Endothelial cell of umbilical vein (primary cell): ENCODE data around the gene EHMT1. TPM values are rescaled to one million over a fixed set of nuclear protein-coding genes. Genes with fewer than 3 reads are reported as not detected.

ENCODE experiments used
- BruUV-seq: library from RNA; stranded (reverse); fragments of 400-500 nt; replicated peaks from 2 replicates; lab custom pipeline; 2021; lab: Mats Ljungman, UMichigan
- CTCF ChIA-PET: fragments of 300-600, 350-600 bp; sonication (Branson Sonifier 250); formaldehyde crosslinking; loops from one replicate; lab custom pipeline; 2021; ENCODE audit warnings: antibody characterized with exemption, inconsistent platforms; lab: Charles Lee
- POLR2A ChIA-PET: fragments of 300-600, 350-600 bp; sonication (Branson Sonifier 250); formaldehyde crosslinking; loops from one replicate; lab custom pipeline; 2021; ENCODE audit warnings: antibody characterized with exemption, inconsistent platforms; lab: Charles Lee
- DNase-seq: peaks from one replicate; pipeline ENCODE4 v3.0.0-alpha.2; 2011; ENCODE audit warnings: low read depth, low spot score
- FAIRE-seq: peaks from 2 replicates; lab custom pipeline; 2011; peaks lifted over from hg19 to GRCh38; lab: Jason Lieb, UNC
- H2AFZ ChIP-seq: 2 replicates; pipeline ENCODE4 v1.6.0; 2012; ENCODE audit warnings: low read depth, low read length, control low read depth, inconsistent platforms
- H3K27ac ChIP-seq: 2 replicates; pipeline ENCODE4 v1.5.1; 2011; ENCODE audit warnings: low read depth, mild to moderate bottlenecking, control low read depth, low read length, moderate library complexity; ENCODE audit not compliant: insufficient read depth
- H3K27me3 ChIP-seq, 2 experiments: 2 replicates each; pipeline versions ENCODE4 v1.6.0 to v1.6.1; 2011; ENCODE audit warnings: low read length in 2 of 2, mixed read lengths in 1 of 2; ENCODE audit not compliant: control insufficient read depth in 2 of 2, insufficient read depth in 2 of 2
- H3K36me3 ChIP-seq, 2 experiments: 2 replicates in 1 of 2; 3 replicates in 1 of 2; pipeline ENCODE4 v1.5.1; 2011; ENCODE audit warnings: low read length in 2 of 2, mild to moderate bottlenecking in 1 of 2, moderate library complexity in 1 of 2; ENCODE audit not compliant: control insufficient read depth in 2 of 2, insufficient read depth in 2 of 2; ENCODE audit errors: extremely low read depth in 1 of 2
- H3K4me1 ChIP-seq: 3 replicates; pipeline ENCODE4 v1.5.1; 2011; ENCODE audit warnings: mild to moderate bottlenecking, low read length; ENCODE audit not compliant: control insufficient read depth, insufficient read depth; ENCODE audit errors: extremely low read depth
- H3K4me2 ChIP-seq: 2 replicates; pipeline ENCODE4 v1.6.1; 2011; ENCODE audit warnings: low read length, control low read depth, mixed read lengths; ENCODE audit not compliant: insufficient read depth
- H3K4me3 ChIP-seq, 3 experiments: fragments of 200-600 bp in 1 of 3; sonication (generic), shearing (Covaris generic) in 1 of 3; replicated peaks in 1 of 3; 2 replicates each; pipeline ENCODE4 v1.5.1; 2011 to 2016; ENCODE audit warnings: control low read depth in 3 of 3, low read length in 3 of 3, mild to moderate bottlenecking in 2 of 3, inconsistent platforms in 1 of 3, low read depth in 1 of 3, moderate library complexity in 1 of 3; ENCODE audit not compliant: insufficient read depth in 1 of 3
- H3K79me2 ChIP-seq: 2 replicates; pipeline ENCODE4 v1.6.0; 2012; ENCODE audit warnings: low read length, inconsistent platforms; ENCODE audit not compliant: control insufficient read depth, insufficient read depth
- H3K9ac ChIP-seq: replicated peaks from 2 replicates; pipeline ENCODE3; 2011; ENCODE audit warnings: low read length, control low read depth; ENCODE audit not compliant: insufficient read depth; ENCODE audit errors: extremely low read depth
- H3K9me1 ChIP-seq: replicated peaks from 3 replicates; pipeline ENCODE4 v1.6.0; 2011; ENCODE audit warnings: mild to moderate bottlenecking, low read length; ENCODE audit not compliant: control insufficient read depth, insufficient read depth; ENCODE audit errors: extremely low read depth
- H3K9me3 ChIP-seq: replicated peaks from 2 replicates; pipeline ENCODE4 v1.5.1; 2012; ENCODE audit warnings: low read length, inconsistent platforms; ENCODE audit not compliant: control insufficient read depth, insufficient read depth
- H4K20me1 ChIP-seq: replicated peaks from 2 replicates; pipeline ENCODE3; 2011; ENCODE audit warnings: mild to moderate bottlenecking, low read length; ENCODE audit not compliant: control insufficient read depth, insufficient read depth; ENCODE audit errors: extremely low read depth
- EZH2 ChIP-seq: IDR thresholded peaks from 2 replicates; pipeline ENCODE4 v1.6.1; 2012; ENCODE audit warnings: borderline replicate concordance, low read depth, mild to moderate bottlenecking, moderate library complexity, low read length, inconsistent platforms; ENCODE audit not compliant: severe bottlenecking
- FOS ChIP-seq: IDR thresholded peaks from 2 replicates; pipeline ENCODE4 v1.6.1; 2011; ENCODE audit warnings: mild to moderate bottlenecking, low read length, moderate library complexity, borderline replicate concordance; ENCODE audit not compliant: insufficient read depth
- GATA2 ChIP-seq: IDR thresholded peaks from 2 replicates; pipeline ENCODE4 v1.7.0; 2011; ENCODE audit warnings: low read depth, mild to moderate bottlenecking, moderate library complexity, mixed read lengths, low read length; ENCODE audit not compliant: insufficient read length, insufficient read depth
- JUN ChIP-seq: IDR thresholded peaks from 2 replicates; pipeline ENCODE4 v1.6.1; 2011; ENCODE audit warnings: borderline replicate concordance, low read depth; ENCODE audit not compliant: insufficient read length, insufficient read depth
- MYC ChIP-seq: IDR thresholded peaks from one replicate; pipeline ENCODE4 v1.6.1; 2011; ENCODE audit warnings: mild to moderate bottlenecking, low read depth, low read length
- POLR2A ChIP-seq: IDR thresholded peaks from 2 replicates; pipeline ENCODE4 v1.6.1; 2012; ENCODE audit warnings: low read depth, mild to moderate bottlenecking, control low read depth, low read length
- POLR2AphosphoS5 ChIP-seq: IDR thresholded peaks from 2 replicates; pipeline ENCODE4 v1.6.1; 2012; ENCODE audit warnings: low read depth, mild to moderate bottlenecking, control low read depth, low read length, moderate library complexity; ENCODE audit not compliant: insufficient read depth
- dilution Hi-C: fragments of 300-500 bp; cut with MboI; formaldehyde crosslinking; loops from one replicate; pipeline ENCODE4 v1.15.0; 2019; ENCODE audit warnings: low sequenced_read_pairs; ENCODE audit not compliant: extremely low pct_ligation_motif_present
- intact Hi-C: fragments of 100-400 bp; cut with micrococcal nuclease; formaldehyde crosslinking; loops from one replicate; pipeline ENCODE4 v1.10.0; 2022
- polyA plus RNA-seq, 4 experiments: library from polyadenylated mRNA; depleted of rRNA in 3 of 4; stranded (reverse) in 3 of 4; unstranded in 1 of 4; fragments of >200 nt; gene quantifications; 2 replicates each; pipeline versions ENCODE4 v1.2.1 to v1.2.3, GENCODE V29; 2011 to 2012; ENCODE audit warnings: missing spikeins in 1 of 4
- total RNA-seq: library from RNA; stranded (reverse); gene quantifications from 2 replicates; pipeline ENCODE4 v1.2.3, GENCODE V29; 2021
- TF ChIP-seq, protein P1 (sequence below): IDR thresholded peaks from 2 replicates; pipeline ENCODE4 v1.6.1; 2011; ENCODE audit not compliant: insufficient read depth, insufficient read length
- TF ChIP-seq, protein P2 (sequence below), 2 donors: IDR thresholded peaks; 1 replicate in 1 of 2; 2 replicates in 1 of 2; pipeline ENCODE4 v1.5.1; 2011; ENCODE audit warnings: low read length in 2 of 2, mild to moderate bottlenecking in 2 of 2, moderate library complexity in 2 of 2, control low read depth in 1 of 2, inconsistent platforms in 1 of 2, low read depth in 1 of 2; ENCODE audit not compliant: insufficient read depth in 1 of 2; ENCODE audit errors: extremely low read depth in 1 of 2

The EHMT1 gene
- total and polyA plus RNA-seq, 2 donors (not counting 3 experiments of a cell fraction or from before 2014, with no cell fraction given) = 48.2 to 104 TPM

DNA sequence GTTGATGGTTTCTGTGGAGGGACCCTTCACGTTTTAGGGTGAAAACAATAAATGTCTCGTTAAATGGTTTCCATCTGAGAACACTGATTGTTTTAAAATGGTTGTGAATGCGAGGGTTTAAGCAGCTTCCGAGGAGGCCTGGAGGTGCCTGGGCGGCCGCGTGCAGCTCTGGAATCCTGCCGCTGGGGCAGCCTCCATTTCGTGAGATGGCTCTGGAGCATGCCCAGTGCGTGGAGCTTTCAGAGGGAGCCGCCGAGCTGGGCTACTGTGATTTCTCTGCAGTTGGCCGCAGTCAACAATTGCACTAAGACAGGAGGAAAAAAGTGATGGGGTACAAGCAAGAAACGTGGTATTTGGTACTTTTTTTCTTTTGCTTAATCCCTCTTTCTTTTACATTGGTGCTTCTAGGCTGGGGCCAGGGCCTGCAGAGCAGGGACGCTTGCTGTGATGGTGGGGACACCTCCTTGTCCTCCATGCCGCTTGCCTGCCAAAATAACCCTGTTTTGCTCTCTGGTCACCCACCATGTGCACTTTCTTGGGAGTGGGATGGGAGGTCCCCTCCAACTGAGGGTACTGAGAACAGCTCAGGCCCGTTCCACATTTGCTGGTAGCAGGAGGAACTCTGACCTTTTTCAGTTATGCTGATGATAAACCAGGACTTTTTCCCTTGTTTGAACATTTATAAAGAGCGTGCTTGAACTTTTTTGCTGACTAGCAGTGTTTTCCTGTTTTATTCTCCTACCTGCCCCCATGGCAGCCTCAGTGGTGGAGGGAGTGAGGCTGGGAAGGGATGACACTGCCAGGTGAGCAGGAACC, 47.1 kb downstream of the EHMT1 start:
- POLR2A ChIA-PET = no interaction called here
- TF ChIP-seq GATA2 = no peak
- no peak for TF ChIP-seq POLR2A
- TF ChIP-seq MYC = no peak
- no peak for TF ChIP-seq POLR2AphosphoS5
- TF ChIP-seq JUN = no peak
- TF ChIP-seq, protein P1, sequence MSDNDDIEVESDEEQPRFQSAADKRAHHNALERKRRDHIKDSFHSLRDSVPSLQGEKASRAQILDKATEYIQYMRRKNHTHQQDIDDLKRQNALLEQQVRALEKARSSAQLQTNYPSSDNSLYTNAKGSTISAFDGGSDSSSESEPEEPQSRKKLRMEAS = no peak
- TF ChIP-seq EZH2 = no peak
- no peak for TF ChIP-seq FOS
- TF ChIP-seq, protein P2, sequence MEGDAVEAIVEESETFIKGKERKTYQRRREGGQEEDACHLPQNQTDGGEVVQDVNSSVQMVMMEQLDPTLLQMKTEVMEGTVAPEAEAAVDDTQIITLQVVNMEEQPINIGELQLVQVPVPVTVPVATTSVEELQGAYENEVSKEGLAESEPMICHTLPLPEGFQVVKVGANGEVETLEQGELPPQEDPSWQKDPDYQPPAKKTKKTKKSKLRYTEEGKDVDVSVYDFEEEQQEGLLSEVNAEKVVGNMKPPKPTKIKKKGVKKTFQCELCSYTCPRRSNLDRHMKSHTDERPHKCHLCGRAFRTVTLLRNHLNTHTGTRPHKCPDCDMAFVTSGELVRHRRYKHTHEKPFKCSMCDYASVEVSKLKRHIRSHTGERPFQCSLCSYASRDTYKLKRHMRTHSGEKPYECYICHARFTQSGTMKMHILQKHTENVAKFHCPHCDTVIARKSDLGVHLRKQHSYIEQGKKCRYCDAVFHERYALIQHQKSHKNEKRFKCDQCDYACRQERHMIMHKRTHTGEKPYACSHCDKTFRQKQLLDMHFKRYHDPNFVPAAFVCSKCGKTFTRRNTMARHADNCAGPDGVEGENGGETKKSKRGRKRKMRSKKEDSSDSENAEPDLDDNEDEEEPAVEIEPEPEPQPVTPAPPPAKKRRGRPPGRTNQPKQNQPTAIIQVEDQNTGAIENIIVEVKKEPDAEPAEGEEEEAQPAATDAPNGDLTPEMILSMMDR (IDR thresholded peaks at IDR 0.05; ENCODE audit: extremely low read depth in 1 of 2, insufficient read depth in 1 of 2, low read depth in 1 of 2, low read length in 2 of 2) = no peak
- no peak overlapping the region for H3K4me3 ChIP-seq
- no peaks in the 10 kb centered on the region for H3K27me3 ChIP-seq
- DNase-seq = no peak
- dilution Hi-C loops = no loop called here
- H3K36me3 ChIP-seq = peaks cover 0 to 3% of the 10 kb centered on the region in 2 experiments
- no peak overlapping the region for H2AFZ ChIP-seq
- peaks cover 13% of the 10 kb centered on the region for H3K4me1 ChIP-seq
- H4K20me1 ChIP-seq = no peaks in the 10 kb centered on the region
- intact Hi-C loops = no loop called here
- no peaks in the 10 kb centered on the region for H3K9me3 ChIP-seq
- no TSS peak for BruUV-seq
- peaks cover 70% of the 10 kb centered on the region for H3K79me2 ChIP-seq
- no peaks in the 10 kb centered on the region for H3K9me1 ChIP-seq
- no peak overlapping the region for H3K9ac ChIP-seq
- peak; percentile 31 for FAIRE-seq
- H3K27ac ChIP-seq = no peak overlapping the region
- H3K4me2 ChIP-seq = no peak overlapping the region
- CTCF ChIA-PET = interaction anchor here (1.1 to 1.3 kb wide), 2 partner anchors 25 to 45 kb away, joined by 3 read pairs; no protein-coding TSS in a partner anchor
